ENCODE data around the gene AK6.
"Not testable (repeated sequence)": the region's sequence is repeated elsewhere in the genome, so short reads cannot be mapped to it uniquely, and the experiment has no call there.

AK6 gene

GRCh38 chr5:69369340-69370121 lies at the start of gene AK6, which contains the start of the genes RAD17 and TAF9:
AK6 (minus strand) TSS chr5:69369520; CDS start chr5:69369490, 30 bp downstream.
RAD17 (plus strand) TSS chr5:69369818; CDS start chr5:69372209, 2,391 bp downstream.
TAF9 (minus strand) TSS chr5:69369520; CDS start chr5:69365737, 3,783 bp downstream.
- DNase-seq: peak; percentile 94

GRCh38 chr5:69418554-69418953 lies 49.2 kb upstream of the AK6 start:
- DNase-seq: no peak

- DNase-seq: no peak
Measured at GRCh38 chr5:69416699-69417098, 47.4 kb upstream of the AK6 start.

GRCh38 chr5:69416180-69416579 lies 46.9 kb upstream of the AK6 start:
- DNase-seq: no peak

GRCh38 chr5:69415584-69415958 lies 46.3 kb upstream of the AK6 start:
- DNase-seq: no peak

GRCh38 chr5:69414885-69415583 lies 45.7 kb upstream of the AK6 start, which contains the start of gene MARVELD2:
MARVELD2 (plus strand) TSS chr5:69415116; CDS start chr5:69419386, 4,270 bp downstream.
- DNase-seq: peak; percentile 54

- DNase-seq: no peak
Measured at GRCh38 chr5:69404659-69405330, 35.5 kb upstream of the AK6 start.

GRCh38 chr5:69378376-69378775 lies 9.1 kb upstream of the AK6 start:
- no peak for DNase-seq

GRCh38 chr5:69374911-69375446 lies 5.7 kb upstream of the AK6 start:
- no peak for DNase-seq

GRCh38 chr5:69372394-69372793 lies 3.1 kb upstream of the AK6 start:
- DNase-seq: no peak

GRCh38 chr5:69370335-69370734 lies 1.0 kb upstream of the AK6 start:
- not testable (repeated sequence) for DNase-seq

GRCh38 chr5:69368458-69369339 lies 621 bp downstream of the AK6 start:
- DNase-seq: peak; percentile 35

- no peak for DNase-seq
Measured at GRCh38 chr5:69367697-69368279, 1.5 kb downstream of the AK6 start.

- no peak for DNase-seq
Measured at GRCh38 chr5:69364850-69365249, 4.5 kb downstream of the AK6 start.

- DNase-seq: peak; percentile 33
Measured at GRCh38 chr5:69364414-69364813, 4.9 kb downstream of the AK6 start.

- no peak for DNase-seq
Measured at GRCh38 chr5:69360442-69360841, 8.9 kb downstream of the AK6 start.

GRCh38 chr5:69359699-69360098 lies 9.6 kb downstream of the AK6 start:
- no peak for DNase-seq

GRCh38 chr5:69350664-69351063 lies 18.7 kb downstream of the AK6 start:
- no peak for DNase-seq

GRCh38 chr5:69343083-69343482 lies 26.2 kb downstream of the AK6 start:
- no peak for DNase-seq

- DNase-seq: no peak
Measured at GRCh38 chr5:69341520-69342161, 27.7 kb downstream of the AK6 start.

- no peak for DNase-seq
Measured at GRCh38 chr5:69335341-69335935, 33.9 kb downstream of the AK6 start.

Data from activated CD4-positive, alpha-beta T cell treated with anti-CD3 and anti-CD28 coated beads, Interleukin-2, Interleukin-6, amounts not matched to agents 100 ng/mL and 50 ng/mL, durations not matched to agents 16 hours and 8 hours (primary cell).